HG03159 (cell line): ENCODE results near the gene CCN2.
"Not testable (repeated sequence)": the region's sequence is repeated elsewhere in the genome, so short reads cannot be mapped to it uniquely, and the experiment has no call there.

Source experiments
- ATAC-seq: cut with Tn5 transposase; IDR thresholded peaks from one replicate; pipeline ENCODE4 v1.9.1; 2021; ENCODE audit warnings: mild to moderate bottlenecking, moderate library complexity; ENCODE audit not compliant: unreplicated experiment

CCN2 gene

GRCh38 chr6:131914967-131915751 is 36.0 kb downstream of the CCN2 start:
- ATAC-seq: peak; percentile 84

GRCh38 chr6:131914234-131914633 is 36.9 kb downstream of the CCN2 start:
- ATAC-seq: no peak

DNA sequence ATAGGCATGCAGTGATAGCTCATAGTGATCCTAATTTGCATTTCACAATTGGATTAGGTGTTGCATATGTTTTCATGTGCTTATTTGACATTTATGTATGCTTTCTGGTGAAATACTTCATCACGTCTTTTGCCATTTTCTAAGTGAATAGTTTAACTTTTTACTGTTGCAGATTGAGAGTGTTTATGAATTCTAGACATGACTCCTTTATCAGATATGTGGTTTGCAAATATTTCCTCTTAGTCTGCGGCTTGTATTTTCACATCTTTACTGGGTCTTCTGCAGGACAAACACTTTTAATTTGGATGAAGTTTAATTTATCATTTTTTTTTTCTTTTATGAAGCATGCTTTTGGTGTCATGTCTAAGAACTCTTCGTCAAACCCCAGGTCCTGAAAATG is 39.2 kb downstream of the CCN2 start:
- no peak for ATAC-seq

- no peak for ATAC-seq
Measured at GRCh38 chr6:131910956-131911355, 40.2 kb downstream of the CCN2 start.

GRCh38 chr6:131910219-131910589 is 41.0 kb downstream of the CCN2 start:
- ATAC-seq: no peak

DNA sequence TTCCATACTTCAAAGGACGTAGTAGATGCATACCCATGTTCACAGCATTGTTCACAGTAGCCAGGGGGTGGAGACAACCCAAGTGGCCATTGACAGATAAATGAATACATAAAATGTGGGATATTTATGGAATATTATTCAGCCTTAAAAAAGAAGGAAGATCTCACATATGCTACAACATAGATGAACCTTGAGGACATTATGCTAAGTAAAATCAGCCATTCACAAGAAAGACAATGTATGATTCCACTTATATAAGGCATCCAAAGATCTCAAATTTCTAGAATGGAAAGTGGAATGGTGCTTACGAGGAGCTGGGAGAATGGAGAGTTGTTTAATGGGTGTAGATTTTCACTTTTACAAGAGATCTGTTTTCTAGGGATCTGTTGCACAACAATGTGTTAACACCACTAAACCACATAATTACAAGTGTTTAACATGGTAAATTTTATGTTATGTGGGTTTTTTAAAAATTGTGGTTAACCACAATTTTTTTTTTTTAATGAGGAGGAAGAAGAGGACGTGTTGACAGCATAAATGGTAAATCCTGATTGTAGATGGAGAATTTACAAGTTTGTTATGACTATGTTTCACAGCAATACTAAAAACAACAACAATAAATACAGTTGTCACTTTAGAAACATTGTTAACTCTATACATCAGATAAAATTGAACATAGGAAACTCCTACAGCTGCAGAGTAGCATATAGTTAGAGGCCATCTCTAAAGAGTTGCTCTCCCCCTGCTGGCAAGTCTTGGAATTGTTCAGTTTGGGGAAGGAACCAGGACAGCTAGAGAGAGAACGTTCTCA is 41.6 kb downstream of the CCN2 start:
- ATAC-seq: peak; percentile 98

- not testable (repeated sequence) for ATAC-seq
Measured at GRCh38 chr6:131908787-131909186, 42.4 kb downstream of the CCN2 start.

- ATAC-seq: not testable (repeated sequence)
Measured at GRCh38 chr6:131903734-131904133, 47.4 kb downstream of the CCN2 start.

DNA sequence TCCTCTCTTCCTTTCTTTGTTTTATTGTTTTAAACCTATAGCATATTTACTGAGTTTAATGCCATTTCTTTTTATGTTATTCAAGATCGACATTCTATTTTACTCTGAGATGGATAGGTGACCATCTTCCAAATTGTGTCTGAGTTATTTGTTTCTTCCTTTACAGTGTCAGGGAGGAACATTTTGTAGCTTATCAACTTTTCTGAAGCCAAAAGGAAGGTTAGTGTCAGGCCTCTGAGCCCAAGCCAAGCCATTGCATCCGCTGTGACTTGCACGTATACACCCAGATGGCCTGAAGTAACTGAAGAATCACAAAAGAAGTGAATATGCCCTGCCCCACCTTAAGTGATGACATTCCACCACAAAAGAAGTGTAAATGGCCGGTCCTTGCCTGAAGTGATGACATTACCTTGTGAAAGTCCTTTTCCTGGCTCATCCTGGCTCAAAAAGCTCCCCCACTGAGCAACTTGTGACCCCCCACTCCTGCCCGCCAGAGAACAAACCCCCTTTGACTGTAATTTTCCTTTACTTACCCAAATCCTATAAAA is 49.8 kb downstream of the CCN2 start:
- ATAC-seq: not testable (repeated sequence)

GRCh38 chr6:131900231-131900630 is 50.9 kb downstream of the CCN2 start:
- no peak for ATAC-seq

DNA sequence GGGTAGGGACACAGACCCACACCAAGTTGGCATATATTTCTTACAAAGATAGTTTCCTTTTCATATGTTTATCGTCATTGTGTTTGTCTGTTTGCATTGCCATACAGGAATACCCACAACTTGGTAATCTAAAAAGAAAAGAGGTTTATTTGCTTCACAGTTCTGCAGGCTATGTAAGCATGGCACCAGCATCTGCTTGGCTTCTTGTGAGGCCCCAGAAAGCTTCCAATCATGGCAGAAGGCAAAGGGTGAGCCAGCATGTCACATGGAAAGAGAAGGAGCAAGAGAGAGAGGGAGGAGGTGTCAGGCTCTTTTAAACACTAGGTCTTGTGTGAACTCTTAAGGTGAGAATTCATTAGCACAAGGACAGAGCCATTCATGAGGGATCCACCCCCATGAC is 52.5 kb downstream of the CCN2 start:
- no peak for ATAC-seq
